Daoy (cell line): ENCODE results near the gene TXNL1. TPM values are rescaled to one million over a fixed set of nuclear protein-coding genes. Genes with fewer than 3 reads are reported as not detected.
"Not testable (repeated sequence)": the region's sequence is repeated elsewhere in the genome, so short reads cannot be mapped to it uniquely, and the experiment has no call there.

Experiments used
- DNase-seq: peaks from one replicate; pipeline ENCODE4 v3.0.0-alpha.2; 2015; ENCODE audit warnings: low read depth
- total RNA-seq: library from RNA; depleted of rRNA; stranded (reverse); fragments of >200 nt; shearing (Covaris generic); gene quantifications from 2 replicates; pipeline ENCODE4 v1.2.3, GENCODE V29; 2014; rRNA removed

TXNL1 gene
- 83.0 and 83.1 TPM in 2 replicates for total RNA-seq

DNA sequence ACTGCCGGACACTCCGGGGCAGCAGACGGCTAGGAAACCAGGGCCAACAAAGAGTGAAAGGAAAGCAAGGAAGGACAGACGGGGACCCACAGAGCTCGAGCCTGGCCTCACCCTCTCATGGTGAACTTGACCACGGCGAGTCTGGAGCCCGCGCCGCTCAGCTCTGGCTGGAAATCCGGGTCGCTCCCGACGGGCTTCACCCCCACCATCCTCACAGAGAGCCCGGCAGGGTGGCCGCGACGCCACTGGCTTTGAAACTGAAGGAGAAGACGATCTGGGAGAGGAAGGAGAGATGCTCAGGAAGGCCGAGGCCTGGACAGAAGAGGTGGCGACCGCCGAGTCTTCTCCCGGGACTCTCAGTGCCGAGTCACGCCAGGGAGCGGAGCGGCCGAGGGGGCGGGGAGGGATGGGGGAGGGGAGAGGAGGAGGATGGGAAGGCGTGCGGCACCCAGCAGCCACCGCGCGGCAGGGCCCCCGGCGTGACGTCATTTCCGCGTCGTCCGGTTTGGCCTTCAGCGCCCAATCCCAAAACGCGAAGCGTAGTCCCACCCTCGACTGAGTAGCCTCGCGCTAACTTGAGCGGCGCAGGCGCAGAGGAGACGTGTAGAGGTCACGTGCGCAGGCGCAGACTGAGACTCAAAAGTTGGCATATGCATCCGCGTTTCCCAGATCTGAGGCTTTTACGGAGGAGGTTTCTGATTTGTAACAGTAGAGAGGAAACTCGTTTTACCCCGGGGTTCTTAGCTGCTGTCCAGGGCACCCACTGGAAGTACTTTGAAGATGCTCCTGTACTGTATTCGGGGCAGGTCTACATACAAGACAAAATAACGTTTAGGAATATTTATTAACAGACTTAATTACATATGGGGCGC lies at the start of gene TXNL1:
TSS of gene TXNL1 (minus strand) at position 361 of the 872 bp plus-strand sequence. CDS start at position 209, 152 bp downstream.
- peak; percentile 98 for DNase-seq

DNA sequence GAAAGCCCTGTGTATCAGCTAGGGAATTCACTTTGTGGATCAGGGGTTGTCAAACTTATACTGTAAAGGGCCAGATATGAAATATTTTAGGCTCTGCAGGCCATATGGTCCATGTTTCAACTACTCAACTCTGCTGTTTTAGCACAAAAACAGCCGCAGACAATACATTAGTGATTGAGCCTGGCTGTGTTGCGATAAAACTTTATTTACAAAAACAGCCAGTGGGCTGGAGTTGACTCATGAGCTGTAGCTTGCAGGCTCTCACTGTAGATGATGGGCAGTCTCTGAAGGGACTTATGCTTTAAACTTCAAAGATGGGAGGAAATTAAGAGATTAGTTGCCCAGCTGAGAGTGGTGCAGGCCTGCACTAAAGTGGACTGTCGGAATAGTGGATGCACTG lies 45.9 kb upstream of the TXNL1 start:
- no peak for DNase-seq

DNA sequence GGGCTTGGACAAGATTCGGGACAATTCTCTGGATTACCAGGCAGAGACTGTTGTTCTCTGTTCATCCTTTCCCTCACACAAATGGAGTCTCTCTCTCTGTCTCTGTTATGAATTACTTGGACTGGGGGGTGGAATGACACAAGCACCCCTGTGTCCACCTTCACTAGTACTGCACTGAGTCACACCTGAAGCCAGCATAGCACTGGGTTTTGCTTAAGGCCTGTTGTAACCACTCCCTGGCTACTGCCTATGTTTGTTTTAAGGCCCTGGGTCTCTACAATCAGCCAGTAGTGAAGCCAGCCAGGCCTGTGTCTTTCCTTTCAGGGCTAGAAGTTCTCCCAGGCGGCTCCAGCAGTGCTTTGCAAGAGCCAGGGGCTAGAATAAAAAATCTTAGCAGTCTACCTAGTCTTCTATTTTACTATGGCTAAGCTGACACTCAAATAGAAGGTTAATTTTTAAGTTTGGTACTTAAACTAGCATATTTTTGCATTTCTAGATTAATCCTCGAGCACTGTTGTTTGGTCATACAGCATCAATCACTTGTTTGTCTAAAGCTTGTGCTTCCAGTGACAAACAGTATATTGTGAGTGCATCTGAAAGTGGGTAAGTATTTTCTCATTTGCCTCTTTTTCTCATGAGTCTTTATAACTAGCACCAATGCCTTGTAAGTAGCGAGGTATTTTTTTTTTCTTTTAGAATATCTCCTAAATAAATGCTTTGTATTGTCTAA lies 40.6 kb upstream of the TXNL1 start:
- no peak for DNase-seq

DNA sequence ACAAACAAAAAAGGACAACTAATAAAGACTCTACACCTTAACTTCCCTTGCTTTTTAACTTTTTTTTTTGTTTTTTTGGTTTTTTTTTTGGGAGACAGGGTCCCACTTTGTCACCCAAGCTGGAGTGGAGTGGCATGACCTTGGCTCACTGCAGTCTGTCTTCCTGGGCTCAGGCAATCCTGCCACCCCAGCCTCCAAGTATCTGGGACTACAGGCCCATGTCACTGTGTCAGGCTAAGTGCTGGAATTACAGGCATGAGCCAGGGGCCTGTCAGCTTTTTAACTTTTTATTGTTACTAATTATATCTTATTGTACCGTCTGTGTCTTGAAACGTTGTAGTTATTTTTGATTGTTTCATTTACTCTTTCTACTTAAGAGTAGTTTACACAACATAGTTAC lies 38.2 kb upstream of the TXNL1 start:
- no peak for DNase-seq

DNA sequence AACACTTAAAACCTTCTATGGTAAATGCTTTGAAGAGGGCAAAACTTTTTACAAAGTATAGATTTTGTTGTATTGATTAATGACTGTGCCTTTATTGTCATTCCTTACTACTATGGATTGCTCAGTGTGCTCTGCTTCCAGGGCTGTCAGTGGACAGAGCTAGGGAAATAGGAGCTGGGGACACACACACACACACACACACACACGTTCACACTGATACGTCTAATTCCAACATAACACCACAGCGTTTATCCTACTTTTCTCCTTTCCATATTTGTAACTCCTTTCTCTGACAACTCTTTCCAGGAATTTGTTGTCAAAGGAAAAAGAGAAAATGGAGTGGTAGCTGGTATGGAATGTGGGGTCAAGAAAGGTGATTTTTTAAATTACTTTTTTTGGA lies 34.6 kb upstream of the TXNL1 start:
- no peak for DNase-seq

DNA sequence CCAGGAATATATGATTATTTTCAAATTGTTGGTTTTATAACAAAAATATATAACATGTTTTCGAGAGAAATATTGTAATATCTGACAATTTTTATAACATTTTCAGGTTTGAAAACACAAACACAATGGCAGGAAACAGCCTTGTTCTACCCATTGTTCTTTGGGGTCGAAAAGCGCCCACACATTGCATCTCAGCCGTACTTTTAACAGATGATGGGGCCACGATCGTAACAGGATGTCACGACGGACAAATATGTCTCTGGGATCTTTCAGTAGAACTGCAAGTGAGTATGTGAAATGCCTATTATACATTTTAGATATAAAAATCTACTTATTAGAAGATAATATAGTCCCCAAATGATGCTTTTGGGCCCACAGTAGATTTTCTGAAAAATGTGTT lies 34.0 kb upstream of the TXNL1 start:
- no peak for DNase-seq

DNA sequence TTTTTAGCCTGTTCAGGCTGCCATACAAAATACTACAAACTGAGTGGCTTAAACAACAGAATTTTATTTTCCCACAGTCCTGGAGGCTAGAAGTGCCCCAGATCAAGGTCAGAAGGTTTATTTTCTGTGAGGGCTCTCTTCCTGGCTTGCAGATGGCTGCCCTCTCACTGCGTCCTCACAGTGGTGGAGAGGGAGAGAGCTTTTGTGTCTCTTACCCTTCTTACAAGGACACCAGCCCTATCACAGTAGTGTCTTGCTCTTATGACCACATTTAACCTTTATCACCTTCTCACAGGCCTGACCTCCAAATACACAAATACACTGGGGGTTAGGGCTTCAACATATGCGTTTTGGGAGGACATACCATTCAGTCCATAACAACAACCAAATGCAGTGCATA lies 24.5 kb upstream of the TXNL1 start:
- DNase-seq: no peak

DNA sequence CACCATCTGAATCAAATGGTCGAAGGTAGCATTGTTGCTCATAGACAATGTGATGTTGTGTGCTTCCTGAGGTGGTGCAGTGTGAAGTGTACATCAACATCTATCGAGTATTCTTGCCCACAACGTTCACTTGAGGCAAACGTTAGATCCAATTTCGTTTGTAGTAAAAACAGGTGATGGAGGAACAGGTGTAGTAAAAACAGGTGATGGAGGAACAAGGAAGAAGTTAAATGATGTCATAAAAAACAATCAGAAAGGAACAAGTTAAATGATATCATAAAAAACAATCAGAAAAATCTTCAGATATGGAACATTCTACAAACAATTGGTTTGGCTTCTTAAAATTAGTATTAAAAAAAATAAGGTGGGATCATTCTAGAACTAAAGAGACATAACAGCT lies 24.1 kb upstream of the TXNL1 start:
- DNase-seq: no peak

DNA sequence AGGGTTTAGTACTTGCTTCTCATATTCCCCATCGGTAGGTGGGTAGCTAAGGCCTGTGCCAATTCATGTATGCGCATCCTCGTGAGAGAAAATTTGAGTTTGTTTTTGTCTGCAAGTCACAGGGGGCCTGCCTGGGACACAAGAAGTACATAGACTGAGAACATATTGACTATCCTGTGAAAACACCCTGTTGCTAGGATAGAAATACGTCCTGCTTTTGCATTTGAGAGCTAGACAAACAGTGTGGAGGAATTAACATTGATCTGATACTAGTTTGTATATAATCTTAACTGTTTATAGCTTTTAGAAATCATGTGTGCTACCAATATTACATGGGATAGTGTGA lies 23.6 kb upstream of the TXNL1 start:
- no peak for DNase-seq

DNA sequence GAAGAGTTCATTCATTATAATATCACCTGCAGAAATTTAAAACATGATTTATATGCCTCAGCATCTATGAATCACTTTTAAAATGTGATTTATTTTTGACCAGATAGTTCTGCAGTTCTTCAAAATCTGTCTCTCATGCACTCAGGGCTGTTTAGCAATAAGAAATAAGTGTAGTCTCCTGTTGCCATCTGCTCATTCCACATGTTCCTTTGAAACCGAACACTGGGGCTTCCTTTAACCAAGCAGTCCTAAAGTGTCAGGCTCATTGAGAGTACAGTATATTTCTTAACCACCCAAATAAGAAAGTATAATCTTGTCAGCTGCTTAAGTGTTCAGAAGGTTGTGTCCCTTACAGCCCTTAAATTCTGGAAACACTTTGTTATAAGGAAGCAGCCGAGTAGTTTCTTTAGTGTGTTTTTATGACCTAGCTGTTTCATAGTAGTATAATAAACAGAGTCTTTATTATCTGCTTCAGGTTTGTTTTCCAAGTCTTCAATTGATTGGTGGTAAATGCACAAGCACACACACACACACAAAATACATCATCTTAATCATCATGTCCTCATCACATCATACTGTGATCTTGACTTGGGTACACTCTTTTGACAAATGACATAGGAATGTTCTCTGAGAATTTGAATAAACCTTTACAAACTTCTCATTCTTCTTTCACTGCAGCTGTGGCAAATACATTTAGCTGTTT lies 23.1 kb upstream of the TXNL1 start:
- DNase-seq: no peak

DNA sequence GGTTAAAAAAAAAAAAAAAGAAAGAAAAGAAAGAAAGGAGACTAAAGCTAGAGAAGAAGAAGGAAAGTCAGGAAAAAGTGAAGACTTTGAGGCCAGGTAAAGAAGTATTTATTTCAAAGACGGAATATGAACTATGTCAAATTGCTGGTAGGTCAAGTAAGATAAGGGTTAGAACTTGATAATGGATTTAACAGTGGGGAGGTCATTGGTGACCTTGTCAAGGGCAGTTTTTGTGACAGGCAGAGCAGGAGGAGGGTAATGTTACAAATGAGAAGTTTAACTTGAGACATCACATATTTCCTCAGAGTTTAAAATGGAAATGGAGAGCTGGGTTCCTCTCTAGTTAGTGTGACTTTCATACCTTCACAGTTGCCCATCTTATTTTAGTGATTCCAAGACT lies 22.3 kb upstream of the TXNL1 start:
- no peak for DNase-seq

DNA sequence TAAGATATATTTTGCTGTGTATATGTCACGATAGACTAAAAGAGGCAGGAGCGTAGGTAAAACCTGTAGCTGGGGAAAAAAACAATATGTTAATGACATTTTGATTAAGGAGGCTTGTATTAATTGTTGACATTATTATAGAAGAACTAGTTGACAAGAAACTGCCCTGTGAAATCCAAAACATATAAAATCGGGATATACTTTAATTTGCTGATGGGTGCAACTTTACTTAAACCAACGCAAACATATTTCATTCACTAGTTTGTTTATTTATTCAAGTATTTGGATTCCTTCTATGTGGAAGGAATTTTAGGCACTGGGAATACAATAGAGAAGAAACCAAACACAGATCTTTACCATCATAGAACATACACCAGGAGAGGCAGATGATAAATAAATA lies 20.7 kb upstream of the TXNL1 start:
- no peak for DNase-seq

DNA sequence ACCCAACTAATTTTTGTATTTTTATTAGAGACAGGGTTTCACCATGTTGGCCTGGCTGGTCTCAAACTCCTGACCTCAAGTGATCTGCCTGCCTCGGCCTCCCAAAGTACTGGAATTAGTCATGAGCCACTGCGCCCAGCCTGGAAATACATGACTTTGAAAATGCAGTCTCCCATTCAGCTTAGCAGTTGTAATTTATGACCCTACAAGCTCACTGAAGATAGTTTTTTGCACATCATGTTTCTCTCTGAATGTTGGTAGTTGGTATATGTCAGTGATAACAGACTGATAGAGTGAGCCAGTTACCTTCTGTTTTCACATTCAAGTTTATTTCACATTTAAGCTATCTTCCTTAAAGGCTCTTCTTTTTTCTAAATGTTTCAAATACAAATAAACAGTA lies 19.9 kb upstream of the TXNL1 start:
- no peak for DNase-seq

DNA sequence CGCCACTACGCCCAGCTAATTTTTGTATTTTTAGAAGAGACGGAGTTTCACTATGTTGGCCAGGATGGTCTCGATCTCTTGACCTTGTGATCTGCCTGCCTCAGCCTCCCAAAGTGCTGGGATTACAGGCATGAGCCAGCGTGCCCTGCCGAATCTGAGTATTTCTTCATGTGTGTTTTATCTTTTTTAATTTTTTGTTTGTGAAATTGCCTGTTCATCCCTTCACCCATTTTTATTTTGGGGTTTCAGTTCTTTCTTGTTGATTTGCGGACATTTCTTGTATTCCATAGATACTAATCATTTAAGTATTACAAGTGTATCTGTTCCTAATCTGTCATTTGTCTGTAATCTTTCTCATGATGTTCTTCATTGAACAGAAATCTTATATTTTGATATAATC lies 15.9 kb upstream of the TXNL1 start:
- not testable (repeated sequence) for DNase-seq

DNA sequence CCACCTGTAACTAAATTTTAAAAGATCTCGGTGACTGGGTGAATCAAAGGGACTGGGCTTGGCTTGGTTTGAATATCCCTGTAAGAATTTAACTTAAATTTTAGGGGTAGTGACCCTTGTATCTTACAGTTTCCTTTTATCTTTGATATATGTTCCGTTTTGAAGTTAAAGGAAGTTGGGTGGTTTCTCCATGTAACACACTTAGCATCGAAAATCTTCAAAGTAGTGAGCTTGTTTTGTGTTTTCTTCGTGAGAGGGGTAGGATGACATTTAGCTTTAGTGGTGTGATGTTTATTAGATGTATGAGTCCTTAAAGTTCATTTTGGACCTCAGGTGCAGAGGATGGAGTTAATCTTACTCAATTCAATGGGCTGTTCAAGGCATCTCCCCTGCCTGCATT lies 14.4 kb upstream of the TXNL1 start:
- no peak for DNase-seq

DNA sequence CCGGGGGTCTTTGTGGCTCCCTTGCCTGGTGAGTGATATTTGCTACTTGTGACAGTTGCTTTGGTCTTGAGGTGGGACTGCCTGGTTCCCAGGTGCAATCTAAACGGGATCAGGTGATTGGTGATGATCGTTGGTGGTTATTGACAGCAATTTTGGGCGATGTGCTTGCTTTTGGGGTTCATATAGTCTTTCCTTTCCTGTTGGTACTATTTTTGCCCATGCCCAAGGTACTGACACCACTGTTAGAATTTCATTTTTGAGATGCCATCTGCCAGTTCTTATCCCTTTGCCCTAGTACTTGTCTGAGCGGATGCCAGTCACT lies 13.3 kb upstream of the TXNL1 start:
- DNase-seq: no peak

DNA sequence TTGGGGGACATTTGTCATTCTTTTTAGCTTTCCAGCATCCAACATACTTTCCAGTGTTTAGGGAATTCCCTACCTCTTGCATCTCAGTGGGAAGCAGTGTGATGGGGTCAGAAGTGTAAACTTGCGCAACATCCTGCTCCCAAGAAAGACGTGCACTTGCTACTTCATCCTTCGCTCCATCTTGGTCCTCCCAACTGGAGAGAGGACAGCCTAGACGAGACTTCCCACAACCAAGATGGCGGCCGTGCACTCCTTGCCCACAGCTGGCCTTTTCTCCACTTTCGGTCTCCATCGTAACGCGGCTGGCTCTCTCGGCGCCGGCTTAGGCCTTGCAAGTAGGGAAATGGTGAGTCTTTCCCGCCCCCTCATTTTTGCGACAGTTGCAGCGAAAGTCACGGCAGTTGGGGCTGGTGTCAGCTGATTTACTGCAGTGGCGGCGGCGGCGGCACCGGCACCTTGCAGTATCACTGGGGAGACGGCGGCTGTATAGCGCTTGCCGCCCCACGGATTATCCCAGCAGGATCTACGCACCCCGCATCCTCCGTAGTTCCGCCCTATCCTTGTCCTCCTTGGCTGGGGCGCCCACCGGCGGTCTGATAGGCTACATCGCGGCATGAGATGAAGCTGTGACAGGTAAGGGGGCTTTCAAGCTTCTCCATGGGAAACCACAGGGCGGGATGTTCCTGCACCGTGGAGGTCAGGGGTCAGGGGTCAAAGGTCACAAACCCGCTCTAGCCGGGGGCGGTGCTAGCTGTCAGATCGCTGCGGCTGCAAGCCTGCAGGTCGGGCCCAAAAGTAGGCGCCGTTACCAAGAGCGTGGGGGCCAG lies 12.8 kb upstream of the TXNL1 start, which contains the start of gene WDR7:
TSS of gene WDR7 (plus strand) at position 416 of the 827 bp plus-strand sequence. CDS start 21,157 bp downstream, outside the sequence.
- DNase-seq: peak; percentile 97

DNA sequence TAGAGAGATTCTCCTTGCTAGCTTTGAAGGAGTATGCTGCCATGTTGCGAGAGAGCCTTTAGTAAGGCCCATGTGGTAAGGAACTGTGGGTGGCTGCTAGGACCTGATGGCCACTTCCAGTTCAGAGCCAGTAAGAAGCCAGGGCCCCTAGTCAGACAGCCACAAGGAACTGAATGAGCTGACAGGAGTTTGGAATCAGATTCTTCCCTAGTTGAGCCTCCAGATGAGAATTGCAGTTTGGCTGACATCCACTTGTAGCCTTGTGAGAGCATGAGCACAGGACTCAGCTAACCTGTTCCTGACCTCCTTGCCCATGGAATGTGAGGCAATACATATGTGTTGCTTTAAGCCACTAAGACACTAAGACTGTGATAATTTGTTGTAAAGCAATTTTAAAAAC lies 11.6 kb upstream of the TXNL1 start:
- no peak for DNase-seq

DNA sequence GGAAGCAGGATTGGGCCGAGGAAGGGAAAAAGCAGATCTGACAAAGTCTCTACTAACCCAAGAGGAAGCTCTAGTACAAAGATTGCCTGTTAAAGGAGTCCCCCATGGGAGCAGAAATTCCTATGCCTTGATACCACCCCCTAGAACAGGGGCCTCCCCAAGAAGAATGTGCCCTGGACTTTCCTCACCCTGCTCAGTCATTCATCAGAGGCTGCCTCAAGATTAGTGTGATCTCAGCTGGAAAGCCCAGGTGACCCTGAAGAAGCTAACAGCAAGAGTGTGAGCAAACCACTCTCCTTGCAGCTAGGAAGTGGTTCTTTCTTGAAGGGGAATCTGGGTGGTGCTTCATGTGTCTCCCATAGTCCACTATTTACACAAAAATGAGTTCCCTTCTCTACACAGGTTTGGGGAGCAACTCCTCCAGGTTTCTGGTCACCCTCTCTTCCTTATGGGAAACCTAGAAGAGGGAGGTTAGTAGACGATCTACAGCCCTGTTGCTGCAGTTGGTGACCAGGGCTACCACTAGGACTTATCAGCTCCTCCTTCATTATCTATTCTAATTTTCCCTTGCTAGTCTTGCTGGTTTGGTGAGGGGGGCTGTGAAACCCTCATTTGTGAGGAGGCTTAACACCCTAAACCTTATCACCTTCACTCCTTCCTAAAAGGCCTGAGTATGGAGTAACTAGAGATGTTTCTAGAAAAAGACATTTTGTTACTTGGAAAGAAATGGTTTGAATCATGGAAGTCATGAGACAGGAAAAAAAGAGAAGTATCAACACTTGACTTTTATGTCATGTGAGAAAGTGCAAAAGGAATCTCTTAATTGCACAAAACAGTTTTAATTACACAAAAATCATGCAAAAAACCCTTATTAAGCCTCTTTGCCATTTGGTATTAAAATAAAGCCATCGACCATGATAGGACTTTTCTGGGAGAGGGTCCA lies 9.8 kb upstream of the TXNL1 start:
- DNase-seq: no peak

DNA sequence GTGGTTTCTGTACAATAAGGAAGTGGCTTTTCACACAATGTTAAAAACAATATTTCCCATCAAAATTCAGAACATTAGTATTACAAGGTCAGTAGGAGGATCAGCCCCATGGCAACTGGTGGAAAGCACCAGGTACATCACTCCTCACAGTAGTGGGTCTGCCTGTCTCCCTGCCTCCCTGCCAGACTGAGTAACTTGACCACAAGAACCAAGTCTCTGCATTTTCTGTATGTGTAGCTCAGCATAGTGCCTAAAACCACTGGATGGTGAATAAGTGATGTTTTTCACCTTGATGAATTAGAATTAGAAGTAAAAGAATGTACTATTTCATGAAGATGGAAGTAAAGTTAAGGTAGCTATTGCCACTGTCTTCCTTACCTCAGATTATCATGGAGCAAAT lies 8.7 kb upstream of the TXNL1 start:
- no peak for DNase-seq
